HUES64 (cell line): ENCODE measurements around the gene GRIA3.

Source experiments
- H3K27ac ChIP-seq: 2 replicates; pipeline ENCODE4 v1.7.0; 2013; ENCODE audit warnings: low read depth, low read length, inconsistent platforms
- H3K27me3 ChIP-seq: 2 replicates; pipeline ENCODE4 v1.6.1; 2013; ENCODE audit warnings: mild to moderate bottlenecking, low read length; ENCODE audit not compliant: insufficient read depth
- H3K36me3 ChIP-seq: 2 replicates; pipeline ENCODE4 v1.6.1; 2013; ENCODE audit warnings: mild to moderate bottlenecking, low read length; ENCODE audit not compliant: insufficient read depth
- H3K4me1 ChIP-seq: 2 replicates; pipeline ENCODE4 v1.6.1; 2013; ENCODE audit warnings: mild to moderate bottlenecking, low read length, moderate library complexity; ENCODE audit not compliant: insufficient read depth
- H3K4me3 ChIP-seq: 2 replicates; pipeline ENCODE4 v1.5.1; 2013; ENCODE audit warnings: mild to moderate bottlenecking, low read length, moderate library complexity
- H3K9ac ChIP-seq: 2 replicates; pipeline ENCODE4 v1.6.1; 2013; ENCODE audit warnings: mild to moderate bottlenecking, low read depth, low read length
- H3K9me3 ChIP-seq: 2 replicates; pipeline ENCODE4 v1.6.1; 2013; ENCODE audit warnings: low read depth, low read length; ENCODE audit not compliant: insufficient read depth
- WGBS: fragments of 150-250, 120-280 bp; methylation state at CpG from one replicate; pipeline ENCODE4 v1.1.7; 2013; ENCODE audit warnings: missing lambda C conversion rate; 5-methylcytosine and 5-hydroxymethylcytosine counted together

GRIA3 gene

DNA sequence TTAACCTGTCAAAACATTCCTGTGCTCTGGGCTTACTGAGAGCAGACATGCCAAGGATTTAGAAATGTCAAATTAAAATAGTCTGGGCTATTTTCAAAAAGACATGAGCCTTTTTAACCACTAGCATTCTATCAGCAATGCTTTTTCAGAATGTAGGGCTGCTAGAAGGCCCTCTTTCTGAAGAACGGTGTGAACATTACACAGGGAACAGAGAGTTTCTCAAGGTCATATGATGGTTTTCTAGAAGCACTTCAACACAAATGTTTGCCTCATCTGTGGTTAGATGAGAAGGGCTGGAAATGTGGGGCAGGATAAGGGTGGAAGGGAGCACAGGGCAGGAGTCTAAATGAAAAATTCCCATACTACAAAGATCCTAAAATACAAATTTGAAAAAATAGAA lies 39.3 kb downstream of the GRIA3 start:
- peaks cover 19% of the 10 kb centered on the region for H3K27me3 ChIP-seq

DNA sequence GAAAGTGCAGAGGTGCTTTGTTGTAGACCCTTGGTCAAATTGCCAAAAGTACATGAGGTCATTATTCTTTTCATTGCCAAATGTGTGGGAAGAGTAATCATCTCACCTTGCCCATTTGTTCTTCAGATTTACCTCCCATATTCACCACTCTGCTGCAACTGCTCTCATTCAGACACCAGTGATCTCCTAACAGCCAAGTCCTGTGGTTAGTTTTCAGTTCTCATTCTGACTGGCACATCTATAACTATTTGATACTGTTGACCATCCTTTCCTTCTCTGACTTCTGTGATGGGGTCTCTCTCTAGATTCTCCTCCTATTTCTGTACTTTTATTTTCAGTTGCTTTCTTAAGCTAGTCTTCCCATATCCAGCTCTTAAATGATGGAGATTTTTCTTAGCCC lies 39.8 kb downstream of the GRIA3 start:
- no peaks in the 10 kb centered on the region for H3K36me3 ChIP-seq
- H3K9ac ChIP-seq: no peak overlapping the region
- no peak overlapping the region for H3K4me3 ChIP-seq
- H3K9me3 ChIP-seq: no peaks in the 10 kb centered on the region
- H3K27me3 ChIP-seq: peaks cover 23% of the 10 kb centered on the region
- peaks cover 11% of the 10 kb centered on the region; the same call in 1 of the 2 replicates for H3K4me1 ChIP-seq
- H3K27ac ChIP-seq: no peak overlapping the region

More for the DNA sequence above, 39.3 kb downstream of the GRIA3 start:
- H3K36me3 ChIP-seq: no peaks in the 10 kb centered on the region
- 100% methylated on average over 1 of the region's 1 CpG for WGBS
- H3K4me3 ChIP-seq: no peak overlapping the region
- H3K4me1 ChIP-seq: peaks cover 11% of the 10 kb centered on the region; the same call in 1 of the 2 replicates
- no peak overlapping the region for H3K27ac ChIP-seq
- no peaks in the 10 kb centered on the region for H3K9me3 ChIP-seq
- H3K9ac ChIP-seq: no peak overlapping the region

DNA sequence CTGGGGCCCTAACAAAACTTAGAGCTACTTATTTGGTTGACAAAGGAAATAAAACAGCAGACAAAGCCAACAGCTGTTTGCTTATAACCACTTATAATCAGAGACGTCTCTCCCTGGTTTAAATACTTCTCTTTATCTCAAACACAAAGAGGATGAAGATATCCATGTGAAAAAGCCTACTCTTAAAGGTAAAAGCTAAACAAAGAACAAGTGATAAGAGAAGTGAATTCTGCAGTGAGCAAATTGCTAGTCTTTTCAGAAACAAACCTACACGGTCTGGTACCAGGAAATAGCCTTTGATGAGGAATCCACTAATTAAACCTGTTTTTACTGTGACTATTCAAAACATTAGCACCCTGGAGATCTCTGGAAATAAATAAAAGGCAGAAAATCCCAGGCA lies 46.7 kb downstream of the GRIA3 start:
- Histone ChIP-seq H3K27ac (peak overlapping the region; percentile 18; the same call in 1 of the 2 replicates), H3K4me3 (no peak overlapping the region), H3K36me3 (no peaks in the 10 kb centered on the region), H3K9me3 (no peaks in the 10 kb centered on the region), H3K27me3 (peaks cover 62% of the 10 kb centered on the region), H3K4me1 (peaks cover 25% of the 10 kb centered on the region), H3K9ac (no peak overlapping the region)
- 0% methylated on average over 1 of the region's 2 CpGs for WGBS

DNA sequence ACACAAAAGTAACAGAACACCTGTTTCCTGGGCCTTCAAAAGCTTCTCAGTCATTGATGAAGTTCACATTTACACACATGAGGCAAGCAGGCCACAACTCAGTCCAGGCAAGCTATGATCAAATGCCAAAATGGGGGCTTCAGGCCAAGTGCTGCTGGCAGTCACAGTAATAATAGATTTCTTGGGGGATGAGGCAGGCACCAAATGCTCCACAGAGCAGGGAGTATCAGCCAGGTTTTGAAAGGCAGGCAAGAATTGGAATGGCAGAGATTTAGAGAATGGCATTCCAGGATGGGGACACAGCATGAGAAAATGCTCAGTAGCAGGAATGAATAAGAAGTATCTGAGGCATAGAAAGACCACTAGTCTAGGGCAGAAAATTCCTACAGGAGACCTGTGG lies 52.8 kb downstream of the GRIA3 start:
- no peaks in the 10 kb centered on the region for H3K9me3 ChIP-seq
- H3K36me3 ChIP-seq: no peaks in the 10 kb centered on the region
- peaks cover 10% of the 10 kb centered on the region for H3K4me1 ChIP-seq
- no peak overlapping the region for H3K9ac ChIP-seq
- H3K27me3 ChIP-seq: peaks cover 27% of the 10 kb centered on the region
- no peak overlapping the region for H3K27ac ChIP-seq
- H3K4me3 ChIP-seq: no peak overlapping the region

DNA sequence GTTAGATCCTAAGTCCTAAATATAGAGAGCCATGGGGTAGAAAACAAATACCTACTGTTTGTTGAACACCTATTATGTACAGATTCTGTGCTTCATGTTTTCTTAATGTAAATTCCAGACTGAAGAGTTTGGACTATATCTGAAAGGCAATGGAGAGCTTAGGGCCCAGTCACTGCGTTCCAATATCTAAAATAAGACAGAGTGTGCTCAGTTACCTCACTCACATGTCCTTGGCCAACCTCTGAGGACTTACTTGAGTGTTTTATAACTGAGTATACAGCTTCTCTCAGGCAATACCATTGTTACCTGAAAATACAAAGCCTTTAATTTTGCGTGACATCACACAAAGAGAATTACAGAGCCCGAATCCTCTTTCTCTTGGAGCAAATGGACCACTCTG lies 53.2 kb downstream of the GRIA3 start:
- Histone ChIP-seq H3K9ac (no peak overlapping the region), H3K4me1 (peaks cover 6% of the 10 kb centered on the region; the same call in 1 of the 2 replicates), H3K27ac (no peak overlapping the region), H3K4me3 (no peak overlapping the region), H3K9me3 (no peaks in the 10 kb centered on the region), H3K27me3 (peaks cover 22% of the 10 kb centered on the region), H3K36me3 (no peaks in the 10 kb centered on the region)
- 93% methylated on average over 3 of the region's 3 CpGs for WGBS

DNA sequence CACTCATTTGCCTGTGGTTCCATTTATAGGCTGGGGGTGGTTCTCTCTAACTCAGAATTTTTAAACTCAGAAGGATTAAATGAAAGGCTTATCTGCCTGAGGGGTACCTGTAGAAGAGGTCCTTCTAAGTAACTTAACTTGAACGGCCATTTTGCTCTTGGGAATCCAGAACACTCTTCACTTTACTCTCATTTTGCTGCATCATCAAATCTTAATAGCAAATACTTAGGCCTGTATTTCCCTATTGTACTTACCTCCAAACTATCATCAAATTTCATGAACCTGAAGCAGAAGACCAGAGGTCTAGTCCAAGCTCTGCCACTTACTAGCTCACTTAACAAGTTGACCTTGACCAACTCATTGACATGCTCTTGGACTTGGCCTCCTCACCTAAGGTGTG lies 70.4 kb downstream of the GRIA3 start:
- H3K4me3 ChIP-seq: no peak overlapping the region
- no peaks in the 10 kb centered on the region for H3K9me3 ChIP-seq
- H3K27me3 ChIP-seq: no peaks in the 10 kb centered on the region
- WGBS: 95% methylated on average over 1 of the region's 1 CpG
- no peak overlapping the region for H3K9ac ChIP-seq
- no peaks in the 10 kb centered on the region for H3K4me1 ChIP-seq
- H3K27ac ChIP-seq: no peak overlapping the region
- H3K36me3 ChIP-seq: no peaks in the 10 kb centered on the region

DNA sequence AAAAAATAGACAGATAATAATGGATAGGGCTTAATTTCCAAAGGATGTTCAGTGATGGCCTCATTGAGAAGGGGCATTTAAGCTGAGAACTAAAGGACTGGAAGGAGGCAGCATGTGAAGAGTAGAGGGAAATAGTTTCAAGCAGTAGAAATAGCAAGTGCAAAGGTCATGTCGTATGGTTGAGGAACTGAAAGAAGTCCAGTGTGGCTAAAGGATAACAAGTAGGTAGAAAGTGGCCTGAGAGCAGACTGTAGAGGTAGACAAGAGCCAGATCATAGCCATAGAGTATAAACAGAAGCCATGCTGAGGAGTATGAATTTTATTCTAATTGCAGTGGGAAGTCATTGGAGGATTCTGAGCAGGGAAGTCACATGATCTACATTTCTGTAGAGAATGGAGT lies 72.3 kb downstream of the GRIA3 start:
- Histone ChIP-seq H3K9ac (no peak overlapping the region), H3K27me3 (no peaks in the 10 kb centered on the region), H3K27ac (no peak overlapping the region), H3K4me1 (peaks cover 3% of the 10 kb centered on the region; the same call in 1 of the 2 replicates), H3K36me3 (no peaks in the 10 kb centered on the region), H3K4me3 (no peak overlapping the region), H3K9me3 (no peaks in the 10 kb centered on the region)
- 89% methylated on average over 1 of the region's 1 CpG for WGBS

DNA sequence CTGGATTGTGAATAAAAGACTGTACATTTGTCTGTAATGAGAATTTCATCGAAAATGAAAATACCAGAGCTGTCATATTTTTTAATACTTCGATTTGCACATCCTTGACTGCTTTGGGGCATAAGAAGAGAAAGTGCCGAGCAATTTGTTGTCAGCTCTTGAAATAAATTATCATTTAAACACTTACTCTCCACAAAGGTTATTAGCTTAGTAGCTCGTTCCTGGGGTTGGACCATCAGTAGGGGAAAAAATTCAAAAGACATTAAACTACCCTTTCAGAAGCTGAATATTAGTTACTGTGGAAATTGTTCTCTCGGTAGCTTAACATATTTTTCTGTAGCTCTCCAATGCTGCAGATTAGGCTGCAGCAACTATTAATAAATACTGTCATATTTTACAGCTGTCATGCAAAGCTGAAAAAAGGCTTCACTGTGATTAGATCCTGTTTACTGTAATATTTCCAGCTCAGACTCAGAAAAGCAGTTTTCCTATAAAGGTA lies 76.9 kb downstream of the GRIA3 start:
- no peak overlapping the region for H3K27ac ChIP-seq
- H3K36me3 ChIP-seq: no peaks in the 10 kb centered on the region
- no peak overlapping the region for H3K9ac ChIP-seq
- no peaks in the 10 kb centered on the region for H3K9me3 ChIP-seq
- no peak overlapping the region for H3K4me3 ChIP-seq
- WGBS: 97% methylated on average over 4 of the region's 5 CpGs
- peaks cover 25% of the 10 kb centered on the region for H3K4me1 ChIP-seq
- no peaks in the 10 kb centered on the region for H3K27me3 ChIP-seq

DNA sequence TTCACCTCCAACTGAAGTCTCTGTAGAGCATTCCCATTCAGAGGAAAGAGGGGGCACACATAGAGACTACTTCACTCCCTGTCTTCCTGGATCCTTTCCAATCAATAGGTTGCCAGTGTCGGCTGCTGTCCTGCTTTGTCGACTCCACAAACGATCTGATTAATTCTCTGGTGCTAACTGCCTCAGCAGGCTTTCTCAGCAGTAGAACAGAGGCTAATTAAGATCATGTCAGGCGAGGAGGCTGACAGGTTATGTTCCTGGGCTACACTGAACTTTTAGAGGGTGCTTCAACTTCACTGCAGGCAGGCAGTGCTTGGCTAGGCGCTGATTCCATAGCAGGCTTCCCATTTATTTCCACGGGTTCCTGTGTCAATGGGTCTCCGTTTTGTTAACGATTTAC lies 79.2 kb downstream of the GRIA3 start:
- Histone ChIP-seq H3K27me3 (no peaks in the 10 kb centered on the region), H3K9ac (no peak overlapping the region), H3K9me3 (no peaks in the 10 kb centered on the region), H3K36me3 (no peaks in the 10 kb centered on the region), H3K4me3 (no peak overlapping the region), H3K27ac (no peak overlapping the region), H3K4me1 (peaks cover 25% of the 10 kb centered on the region)
- WGBS: 28% methylated on average over 5 of the region's 8 CpGs

DNA sequence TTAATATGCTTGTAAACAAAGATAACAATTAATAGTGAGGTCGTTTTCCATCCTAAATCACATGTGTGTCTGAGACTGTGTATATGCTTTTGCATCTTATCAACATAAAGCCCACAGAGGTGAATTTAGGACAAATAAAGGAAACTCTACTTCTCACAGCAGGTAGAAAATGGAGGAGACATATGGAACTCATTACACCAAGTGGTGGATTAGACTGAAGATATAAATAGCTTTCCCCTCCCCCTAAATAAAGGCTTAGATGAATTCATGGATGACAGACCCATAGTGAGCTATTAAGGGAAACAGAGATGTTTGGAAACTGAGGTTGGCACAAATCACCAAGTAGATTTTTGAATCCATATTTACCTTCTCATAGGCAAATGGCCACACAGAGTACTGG lies 79.7 kb downstream of the GRIA3 start:
- no peak overlapping the region for H3K27ac ChIP-seq
- H3K27me3 ChIP-seq: no peaks in the 10 kb centered on the region
- no peaks in the 10 kb centered on the region for H3K36me3 ChIP-seq
- H3K9me3 ChIP-seq: no peaks in the 10 kb centered on the region
- H3K9ac ChIP-seq: no peak overlapping the region
- WGBS: no CpG with 5 or more reads among the region's 1 CpG
- no peak overlapping the region for H3K4me3 ChIP-seq
- H3K4me1 ChIP-seq: peaks cover 25% of the 10 kb centered on the region

DNA sequence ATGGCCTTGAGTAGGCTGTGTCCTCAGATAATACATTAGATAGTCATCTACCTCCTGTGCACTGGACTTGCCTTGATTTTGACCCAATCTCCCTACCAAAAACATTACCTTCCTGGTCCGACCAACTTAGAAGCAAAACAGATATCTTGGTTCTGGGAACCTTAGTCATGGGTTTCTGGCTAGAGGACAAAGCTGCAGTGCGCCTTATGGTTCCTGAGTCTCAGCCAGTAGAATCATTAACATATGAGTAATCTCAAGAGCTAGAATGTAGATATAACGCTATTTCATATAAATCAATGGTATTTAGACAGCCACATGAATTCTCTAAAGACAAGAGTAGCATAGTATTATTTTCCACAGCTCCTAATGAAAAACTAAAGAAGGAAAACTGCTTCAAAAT lies 83.1 kb downstream of the GRIA3 start:
- Histone ChIP-seq H3K9ac (no peak overlapping the region), H3K4me1 (peaks cover 16% of the 10 kb centered on the region), H3K27ac (no peak overlapping the region), H3K27me3 (no peaks in the 10 kb centered on the region), H3K36me3 (no peaks in the 10 kb centered on the region), H3K4me3 (no peak overlapping the region), H3K9me3 (no peaks in the 10 kb centered on the region)
- 100% methylated on average over 1 of the region's 3 CpGs for WGBS

DNA sequence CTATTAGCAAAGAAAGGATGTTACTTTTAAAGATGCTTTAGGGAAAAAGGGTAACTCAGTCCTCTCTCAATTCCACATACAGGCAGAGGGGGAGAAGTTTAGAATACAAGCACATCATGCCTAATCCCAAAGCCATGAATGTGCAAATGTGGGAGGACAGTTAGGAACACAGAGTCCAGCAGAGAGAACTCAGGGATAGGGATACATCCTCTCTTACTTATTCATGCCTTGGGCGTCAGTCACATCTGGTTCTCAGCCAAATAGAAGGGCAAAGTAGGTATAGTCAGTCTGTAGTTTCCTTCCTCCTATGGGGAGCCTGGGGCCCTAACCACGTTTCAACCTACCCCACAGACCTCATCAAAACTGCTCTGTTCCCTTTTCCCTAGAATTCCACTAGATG lies 87.8 kb downstream of the GRIA3 start:
- Histone ChIP-seq H3K36me3 (no peaks in the 10 kb centered on the region), H3K9me3 (no peaks in the 10 kb centered on the region), H3K9ac (no peak overlapping the region), H3K4me3 (no peak overlapping the region), H3K4me1 (no peaks in the 10 kb centered on the region), H3K27me3 (no peaks in the 10 kb centered on the region), H3K27ac (no peak overlapping the region)
- WGBS: no CpG with 5 or more reads among the region's 2 CpGs
